Kidney epithelial cell (primary cell): Measurements from ENCODE around the gene TENT5C. TPM values are rescaled to one million over a fixed set of nuclear protein-coding genes. Genes with fewer than 3 reads are reported as not detected.

ENCODE experiments used
- DNase-seq: peaks from one replicate; pipeline ENCODE4 v3.0.0-alpha.2; 2010; ENCODE audit warnings: low read depth
- H3K27me3 ChIP-seq: 2 replicates; pipeline ENCODE4 v1.6.0; 2011; ENCODE audit warnings: low read length; ENCODE audit not compliant: control insufficient read depth, insufficient read depth
- H3K36me3 ChIP-seq: 2 replicates; pipeline ENCODE4 v1.5.1; 2011; ENCODE audit warnings: low read length; ENCODE audit not compliant: control insufficient read depth, insufficient read depth
- H3K4me3 ChIP-seq: 2 replicates; pipeline ENCODE4 v1.5.1; 2011; ENCODE audit warnings: low read depth, mild to moderate bottlenecking, control low read depth, low read length
- total RNA-seq: library from RNA; depleted of rRNA; stranded (reverse); fragments of >200 nt; gene quantifications from 2 replicates; pipeline ENCODE4 v1.2.3, GENCODE V29; 2015
- TF ChIP-seq, protein P1 (sequence below): IDR thresholded peaks from 2 replicates; pipeline ENCODE4 v1.5.1; 2011; ENCODE audit warnings: mild to moderate bottlenecking, moderate library complexity, low read length, control low read depth, inconsistent platforms; ENCODE audit not compliant: insufficient read depth, poor library complexity, severe bottlenecking

TENT5C gene
- total RNA-seq, 1 donor from 2014 or later, result 0.13 TPM

DNA sequence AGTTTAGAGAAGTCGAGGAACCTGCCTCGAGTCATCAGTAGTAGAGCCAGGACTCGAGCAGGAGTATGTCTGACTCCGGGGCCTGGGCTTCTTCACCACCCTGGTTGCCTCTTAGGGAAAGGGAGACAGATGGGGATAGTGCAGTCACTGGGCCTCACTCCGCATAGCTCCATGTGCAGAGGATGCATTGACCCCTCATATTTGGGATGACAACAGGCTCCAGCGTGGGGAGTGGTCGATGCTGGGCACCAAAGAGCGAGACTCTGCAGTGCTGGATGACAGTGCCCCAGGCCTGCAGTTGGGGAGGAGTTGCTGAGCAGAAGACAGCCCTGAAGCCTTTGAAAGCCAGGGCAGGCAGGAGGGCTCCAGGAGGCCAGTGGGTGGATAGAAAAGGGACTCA is 20.8 kb upstream of the TENT5C start:
- Histone ChIP-seq H3K36me3 (no peaks in the 10 kb centered on the region), H3K4me3 (no peak overlapping the region), H3K27me3 (no peaks in the 10 kb centered on the region)
- TF ChIP-seq, protein P1, sequence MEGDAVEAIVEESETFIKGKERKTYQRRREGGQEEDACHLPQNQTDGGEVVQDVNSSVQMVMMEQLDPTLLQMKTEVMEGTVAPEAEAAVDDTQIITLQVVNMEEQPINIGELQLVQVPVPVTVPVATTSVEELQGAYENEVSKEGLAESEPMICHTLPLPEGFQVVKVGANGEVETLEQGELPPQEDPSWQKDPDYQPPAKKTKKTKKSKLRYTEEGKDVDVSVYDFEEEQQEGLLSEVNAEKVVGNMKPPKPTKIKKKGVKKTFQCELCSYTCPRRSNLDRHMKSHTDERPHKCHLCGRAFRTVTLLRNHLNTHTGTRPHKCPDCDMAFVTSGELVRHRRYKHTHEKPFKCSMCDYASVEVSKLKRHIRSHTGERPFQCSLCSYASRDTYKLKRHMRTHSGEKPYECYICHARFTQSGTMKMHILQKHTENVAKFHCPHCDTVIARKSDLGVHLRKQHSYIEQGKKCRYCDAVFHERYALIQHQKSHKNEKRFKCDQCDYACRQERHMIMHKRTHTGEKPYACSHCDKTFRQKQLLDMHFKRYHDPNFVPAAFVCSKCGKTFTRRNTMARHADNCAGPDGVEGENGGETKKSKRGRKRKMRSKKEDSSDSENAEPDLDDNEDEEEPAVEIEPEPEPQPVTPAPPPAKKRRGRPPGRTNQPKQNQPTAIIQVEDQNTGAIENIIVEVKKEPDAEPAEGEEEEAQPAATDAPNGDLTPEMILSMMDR, result no peak
- DNase-seq, result no peak

- H3K4me3 ChIP-seq, result no peak overlapping the region
- H3K36me3 ChIP-seq, result no peaks in the 10 kb centered on the region
- H3K27me3 ChIP-seq, result no peaks in the 10 kb centered on the region
- TF ChIP-seq, protein P1, result no peak
- DNase-seq, result no peak
Observed at GRCh38 chr1:117586337-117586736, 19.5 kb upstream of the TENT5C start.

- DNase-seq, result no peak
- TF ChIP-seq, protein P1, result no peak
Observed at GRCh38 chr1:117586747-117587498, 18.9 kb upstream of the TENT5C start.

DNA sequence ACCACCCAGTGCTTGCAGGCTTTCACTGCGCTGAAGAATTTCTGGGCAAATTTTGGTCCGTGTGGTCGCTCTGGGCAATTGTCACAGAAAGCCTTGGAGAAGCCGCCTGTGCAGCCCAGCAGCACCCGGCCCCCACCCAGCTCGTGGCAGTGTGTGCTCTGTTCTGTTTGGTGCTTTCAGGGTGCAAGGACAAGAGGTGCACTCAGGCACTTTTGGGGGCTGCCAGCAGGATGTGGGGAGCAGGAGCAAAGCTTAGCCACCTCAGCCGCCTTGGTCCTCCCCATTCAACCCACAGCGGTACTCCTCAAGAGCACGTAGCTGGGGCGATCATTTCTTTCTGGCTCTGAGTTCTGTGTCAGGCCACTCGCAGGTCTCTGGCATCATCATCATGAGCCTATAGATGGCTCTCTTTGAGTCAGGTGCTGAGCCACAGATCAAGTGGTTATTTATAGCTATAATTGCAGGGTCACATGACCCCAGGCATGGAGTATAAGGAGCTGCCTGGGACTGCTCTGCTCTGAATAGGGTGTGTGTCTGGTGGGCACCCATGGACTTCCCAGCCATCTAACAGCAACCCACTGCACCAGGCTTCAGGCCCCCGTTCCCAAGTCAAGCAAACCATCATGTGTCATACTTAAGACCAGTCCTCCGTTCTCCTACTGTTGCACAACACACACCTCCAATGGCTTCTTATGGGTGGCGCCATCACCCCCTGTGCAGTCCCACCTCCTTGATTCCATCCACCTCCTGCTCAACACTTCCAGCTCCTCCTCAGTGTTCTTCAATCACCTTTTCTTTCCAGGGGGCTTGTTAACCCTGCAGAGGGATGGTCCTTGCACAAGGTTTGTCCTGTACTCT is 18.1 kb upstream of the TENT5C start:
- TF ChIP-seq, protein P1, result no peak
- no peak overlapping the region for H3K4me3 ChIP-seq
- no peaks in the 10 kb centered on the region for H3K36me3 ChIP-seq
- H3K27me3 ChIP-seq, result no peaks in the 10 kb centered on the region
- no peak for DNase-seq

More at GRCh38 chr1:117586747-117587498, 18.9 kb upstream of the TENT5C start:
- no peaks in the 10 kb centered on the region for H3K36me3 ChIP-seq
- H3K27me3 ChIP-seq, result no peaks in the 10 kb centered on the region
- no peak overlapping the region for H3K4me3 ChIP-seq

GRCh38 chr1:117589544-117589943 is 16.3 kb upstream of the TENT5C start:
- DNase-seq, result no peak
- H3K36me3 ChIP-seq, result no peaks in the 10 kb centered on the region
- TF ChIP-seq, protein P1, result no peak
- H3K4me3 ChIP-seq, result no peak overlapping the region
- no peaks in the 10 kb centered on the region for H3K27me3 ChIP-seq
